Measurements from ENCODE around the gene TUBB1.
A peak's percentile ranks its signal among the peaks of the same experiment; 100 is the strongest.
"Not testable (repeated sequence)": the region's sequence is repeated elsewhere in the genome, so short reads cannot be mapped to it uniquely, and the experiment has no call there.

The TUBB1 gene

GRCh38 chr20:59022754-59023153 lies 3.5 kb downstream of the TUBB1 start:
- no peak for DNase-seq (ENCODE audit: low read depth)

- no peak for DNase-seq (ENCODE audit: low read depth)
These were observed 4.4 kb downstream of the TUBB1 start for GRCh38 chr20:59023616-59024015.

GRCh38 chr20:59024111-59024530 lies 4.9 kb downstream of the TUBB1 start:
- no peak for DNase-seq (ENCODE audit: low read depth)

- DNase-seq (ENCODE audit: low read depth), result no peak
These were observed 5.9 kb downstream of the TUBB1 start for GRCh38 chr20:59025086-59025485.

- no peak for DNase-seq (ENCODE audit: low read depth)
These were observed 6.3 kb downstream of the TUBB1 start for GRCh38 chr20:59025511-59025910.

GRCh38 chr20:59026904-59027740 lies 7.9 kb downstream of the TUBB1 start:
- no peak for DNase-seq (ENCODE audit: low read depth)

- no peak for DNase-seq (ENCODE audit: low read depth)
These were observed 8.6 kb downstream of the TUBB1 start for GRCh38 chr20:59027741-59028320.

GRCh38 chr20:59028812-59029211 lies 9.6 kb downstream of the TUBB1 start:
- no peak for DNase-seq (ENCODE audit: low read depth)

- no peak for DNase-seq (ENCODE audit: low read depth)
These were observed 11.8 kb downstream of the TUBB1 start for GRCh38 chr20:59030911-59031563.

- no peak for DNase-seq (ENCODE audit: low read depth)
These were observed 12.4 kb downstream of the TUBB1 start for GRCh38 chr20:59031564-59032022.

GRCh38 chr20:59032023-59032712 lies 12.9 kb downstream of the TUBB1 start, which contains the start of gene ATP5F1E:
Gene ATP5F1E, minus strand, starts transcription at chr20:59032335. Its CDS starts 84 bp downstream, at chr20:59032251.
- DNase-seq (ENCODE audit: low read depth), result peak; percentile 93

- DNase-seq (ENCODE audit: low read depth), result no peak
These were observed 13.5 kb downstream of the TUBB1 start for GRCh38 chr20:59032713-59033059.

GRCh38 chr20:59033093-59033492 lies 13.9 kb downstream of the TUBB1 start:
- no peak for DNase-seq (ENCODE audit: low read depth)

- DNase-seq (ENCODE audit: low read depth), result no peak
These were observed 14.5 kb downstream of the TUBB1 start for GRCh38 chr20:59033616-59034165.

- DNase-seq (ENCODE audit: low read depth), result no peak
These were observed 16.2 kb downstream of the TUBB1 start for GRCh38 chr20:59035381-59035780.

GRCh38 chr20:59037386-59037785 lies 18.2 kb downstream of the TUBB1 start:
- DNase-seq (ENCODE audit: low read depth), result no peak

GRCh38 chr20:59039233-59039632 lies 20.0 kb downstream of the TUBB1 start:
- DNase-seq (ENCODE audit: low read depth), result no peak

- no peak for DNase-seq (ENCODE audit: low read depth)
These were observed 21.4 kb downstream of the TUBB1 start for GRCh38 chr20:59040667-59041066.

- not testable (repeated sequence) for DNase-seq (ENCODE audit: low read depth)
These were observed 22.3 kb downstream of the TUBB1 start for GRCh38 chr20:59041487-59041886.

GRCh38 chr20:59042151-59042795 lies 23.0 kb downstream of the TUBB1 start, which contains the start of gene PRELID3B:
Gene PRELID3B, minus strand, starts transcription at chr20:59042786. Its CDS starts 56 bp downstream, at chr20:59042730.
- DNase-seq (ENCODE audit: low read depth), result no peak

Data from stimulated activated CD8-positive, alpha-beta memory T cell treated with anti-CD3 and anti-CD28 coated beads, Interleukin-12 subunit alpha, Interleukin-12 subunit beta, amount 100 ng/mL, for 1 hour (primary cell).